ENCODE measurements around the gene PPP1R1A. TPM values are rescaled to one million over a fixed set of nuclear protein-coding genes. Genes with fewer than 3 reads are reported as not detected.

Gene PPP1R1A, protein sequence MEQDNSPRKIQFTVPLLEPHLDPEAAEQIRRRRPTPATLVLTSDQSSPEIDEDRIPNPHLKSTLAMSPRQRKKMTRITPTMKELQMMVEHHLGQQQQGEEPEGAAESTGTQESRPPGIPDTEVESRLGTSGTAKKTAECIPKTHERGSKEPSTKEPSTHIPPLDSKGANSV
- total RNA-seq: 0.36 TPM in 1 of 2 replicates, not detected in the other

DNA sequence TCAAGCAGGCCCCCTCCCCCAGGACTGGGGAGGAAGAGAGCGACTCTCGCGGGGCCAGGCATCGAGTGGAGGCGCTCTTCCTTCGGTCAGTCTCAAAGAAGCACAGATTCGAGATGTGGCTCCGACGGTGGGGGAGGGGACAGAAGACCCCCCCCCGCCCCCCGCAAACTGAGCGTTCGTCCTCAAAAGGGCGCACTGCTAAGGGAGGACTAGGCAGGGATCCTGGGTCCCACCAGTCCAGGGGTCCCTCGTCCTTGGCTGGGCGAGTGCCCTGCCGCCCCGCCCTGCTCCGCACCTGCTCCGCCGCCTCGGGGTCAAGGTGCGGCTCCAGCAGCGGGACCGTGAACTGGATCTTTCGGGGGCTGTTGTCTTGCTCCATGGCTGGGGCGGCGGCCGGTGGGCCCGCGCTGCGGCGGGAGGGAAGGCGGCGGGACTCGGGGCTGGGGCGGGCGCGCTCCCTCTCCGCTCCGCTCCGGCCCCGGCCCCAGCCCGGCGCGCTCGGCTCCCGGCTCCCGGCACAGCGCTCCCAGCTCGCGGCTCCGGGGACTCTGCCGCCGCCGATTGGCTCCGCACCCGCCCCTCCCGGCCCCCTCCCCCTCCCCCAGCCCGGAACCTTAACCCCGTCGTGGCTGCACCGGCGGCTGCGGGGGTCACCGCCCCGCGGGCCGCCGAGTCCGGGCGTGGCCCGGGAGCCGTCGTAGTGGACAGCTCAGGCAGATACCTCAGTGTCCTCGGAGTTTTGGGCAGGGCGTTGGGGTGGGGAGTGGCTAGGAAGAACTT lies at the start of gene PPP1R1A:
Gene PPP1R1A, minus strand, starts transcription at position 550 of the 780 bp plus-strand sequence. Its CDS starts 171 bp downstream, at position 379.
- Histone ChIP-seq H2AFZ (ENCODE audit: low read length) (no peak within 1 kb of the TSS), H3K27me3 (ENCODE audit: insufficient read depth, low read length) (peaks cover 55% of the 10 kb centered on the region), H3K4me2 (ENCODE audit: insufficient read depth, low read length) (no peak within 1 kb of the TSS), H3K9me3 (ENCODE audit: low read depth, low read length) (no peaks in the 10 kb centered on the region), H3K4me3 (ENCODE audit: insufficient read depth, low read length) (no peak within 1 kb of the TSS), H3K27ac (ENCODE audit: low read depth, low read length) (no peak within 1 kb of the TSS), H3K4me1 (ENCODE audit: insufficient read depth, low read length) (no peaks in the 10 kb centered on the region), H3K36me3 (ENCODE audit: insufficient read depth, low read length) (no peaks in the 10 kb centered on the region), H4K20me1 (ENCODE audit: insufficient read depth, low read length) (no peaks in the 10 kb centered on the region), H3K79me2 (ENCODE audit: insufficient read depth, low read length) (no peaks in the 10 kb centered on the region)
- DNase-seq (ENCODE audit: insufficient read length, low spot score, missing footprints): no peak
- TF ChIP-seq, protein P1, sequence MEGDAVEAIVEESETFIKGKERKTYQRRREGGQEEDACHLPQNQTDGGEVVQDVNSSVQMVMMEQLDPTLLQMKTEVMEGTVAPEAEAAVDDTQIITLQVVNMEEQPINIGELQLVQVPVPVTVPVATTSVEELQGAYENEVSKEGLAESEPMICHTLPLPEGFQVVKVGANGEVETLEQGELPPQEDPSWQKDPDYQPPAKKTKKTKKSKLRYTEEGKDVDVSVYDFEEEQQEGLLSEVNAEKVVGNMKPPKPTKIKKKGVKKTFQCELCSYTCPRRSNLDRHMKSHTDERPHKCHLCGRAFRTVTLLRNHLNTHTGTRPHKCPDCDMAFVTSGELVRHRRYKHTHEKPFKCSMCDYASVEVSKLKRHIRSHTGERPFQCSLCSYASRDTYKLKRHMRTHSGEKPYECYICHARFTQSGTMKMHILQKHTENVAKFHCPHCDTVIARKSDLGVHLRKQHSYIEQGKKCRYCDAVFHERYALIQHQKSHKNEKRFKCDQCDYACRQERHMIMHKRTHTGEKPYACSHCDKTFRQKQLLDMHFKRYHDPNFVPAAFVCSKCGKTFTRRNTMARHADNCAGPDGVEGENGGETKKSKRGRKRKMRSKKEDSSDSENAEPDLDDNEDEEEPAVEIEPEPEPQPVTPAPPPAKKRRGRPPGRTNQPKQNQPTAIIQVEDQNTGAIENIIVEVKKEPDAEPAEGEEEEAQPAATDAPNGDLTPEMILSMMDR (IDR thresholded peaks at IDR 0.05; ENCODE audit: extremely low read depth, low read depth, low read length): no peak

DNA sequence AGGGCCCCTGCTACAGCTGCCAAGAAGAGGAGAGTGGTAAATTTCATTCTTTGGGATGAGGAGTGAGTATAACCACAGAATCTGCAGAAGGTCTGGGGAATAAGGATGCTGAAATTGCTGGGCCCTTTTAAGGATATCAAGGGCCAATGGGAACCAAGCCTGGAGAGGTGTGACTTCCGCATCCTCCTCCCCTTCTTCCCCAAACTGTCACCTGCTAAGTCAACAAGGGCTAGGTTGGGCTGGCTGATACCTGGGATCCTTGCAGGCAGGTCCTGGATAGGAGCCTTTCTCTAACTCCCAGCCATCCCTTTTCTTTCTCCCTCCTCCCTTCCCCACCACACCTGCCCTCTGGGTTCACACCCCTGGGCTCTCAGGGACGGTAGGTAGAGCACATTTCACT lies 46.3 kb upstream of the PPP1R1A start, which contains the start of gene LACRT:
Gene LACRT, minus strand, starts transcription at position 101 of the 400 bp plus-strand sequence. Its CDS starts 54 bp downstream, at position 47.
- TF ChIP-seq, protein P1 (IDR thresholded peaks at IDR 0.05; ENCODE audit: extremely low read depth, low read depth, low read length): no peak
- Histone ChIP-seq H3K4me1 (ENCODE audit: insufficient read depth, low read length) (no peaks in the 10 kb centered on the region), H3K36me3 (ENCODE audit: insufficient read depth, low read length) (no peaks in the 10 kb centered on the region), H4K20me1 (ENCODE audit: insufficient read depth, low read length) (no peaks in the 10 kb centered on the region), H3K79me2 (ENCODE audit: insufficient read depth, low read length) (no peaks in the 10 kb centered on the region), H3K27ac (ENCODE audit: low read depth, low read length) (no peak within 1 kb of the TSS), H3K4me3 (ENCODE audit: insufficient read depth, low read length) (no peak within 1 kb of the TSS), H3K4me2 (ENCODE audit: insufficient read depth, low read length) (no peak within 1 kb of the TSS), H3K27me3 (ENCODE audit: insufficient read depth, low read length) (peaks cover 3% of the 10 kb centered on the region), H3K9me3 (ENCODE audit: low read depth, low read length) (no peaks in the 10 kb centered on the region), H2AFZ (ENCODE audit: low read length) (no peak within 1 kb of the TSS)
- DNase-seq (ENCODE audit: insufficient read length, low spot score, missing footprints): no peak

DNA sequence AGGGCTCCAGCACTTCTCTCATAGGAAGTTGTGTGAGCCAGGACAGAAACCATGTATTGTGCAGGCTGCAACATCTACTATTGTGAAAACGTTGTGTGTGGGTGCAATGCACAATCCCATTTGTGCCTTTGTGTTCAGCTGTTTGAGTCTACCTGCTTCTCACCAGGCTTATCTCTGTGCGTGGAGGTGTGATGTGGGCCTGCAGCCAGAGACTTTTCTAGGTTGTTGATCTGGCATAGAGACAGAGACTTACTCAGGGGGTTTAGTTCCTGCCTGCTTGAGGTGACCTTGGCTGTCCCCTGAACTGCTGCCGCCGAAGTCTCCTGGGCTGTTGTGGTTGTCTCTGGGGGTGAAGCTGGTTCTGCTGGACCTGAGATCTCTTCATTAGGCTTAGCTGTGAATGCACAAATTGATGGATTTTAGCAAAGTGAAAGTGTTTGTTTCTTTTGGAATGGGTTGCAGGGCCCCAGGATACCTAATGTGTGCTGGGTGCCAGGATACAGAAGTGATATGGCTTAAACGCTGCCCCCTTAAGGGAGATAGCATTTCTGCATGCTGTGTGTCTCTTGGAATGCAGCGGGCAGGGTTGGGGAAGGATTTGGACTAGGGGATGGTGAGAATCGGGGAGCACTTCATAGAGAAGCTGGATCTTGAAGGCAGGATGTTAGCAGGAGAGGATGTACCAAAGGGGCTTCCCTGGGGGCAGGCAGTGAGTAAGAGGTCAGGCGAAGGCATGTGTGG lies 43.7 kb upstream of the PPP1R1A start:
- H3K36me3 ChIP-seq (ENCODE audit: insufficient read depth, low read length): no peaks in the 10 kb centered on the region
- H4K20me1 ChIP-seq (ENCODE audit: insufficient read depth, low read length): no peaks in the 10 kb centered on the region
- H3K27me3 ChIP-seq (ENCODE audit: insufficient read depth, low read length): peaks cover 3% of the 10 kb centered on the region
- TF ChIP-seq, protein P1 (IDR thresholded peaks at IDR 0.05; ENCODE audit: extremely low read depth, low read depth, low read length): no peak
- no peak overlapping the region for H2AFZ ChIP-seq (ENCODE audit: low read length)
- no peak overlapping the region for H3K4me3 ChIP-seq (ENCODE audit: insufficient read depth, low read length)
- no peak for DNase-seq (ENCODE audit: insufficient read length, low spot score, missing footprints)
- no peaks in the 10 kb centered on the region for H3K9me3 ChIP-seq (ENCODE audit: low read depth, low read length)
- H3K4me1 ChIP-seq (ENCODE audit: insufficient read depth, low read length): no peaks in the 10 kb centered on the region
- H3K4me2 ChIP-seq (ENCODE audit: insufficient read depth, low read length): no peak overlapping the region
- H3K79me2 ChIP-seq (ENCODE audit: insufficient read depth, low read length): no peaks in the 10 kb centered on the region
- H3K27ac ChIP-seq (ENCODE audit: low read depth, low read length): no peak overlapping the region
